GM18507 (cell line): Measurements from ENCODE around the gene U2AF2.

Source experiments
- DNase-seq: peaks from one replicate; pipeline ENCODE4 v3.0.0; 2011; ENCODE audit warnings: low read depth; ENCODE audit not compliant: insufficient read length; ENCODE audit errors: extremely low spot score
- FAIRE-seq: peaks from 2 replicates; lab custom pipeline; 2011; peaks lifted over from hg19 to GRCh38; lab: Jason Lieb, UNC

The U2AF2 gene

GRCh38 chr19:55620410-55621204, 34.2 kb upstream of the U2AF2 start:
- DNase-seq (no peak), FAIRE-seq (no peak)

- FAIRE-seq (no peak), DNase-seq (no peak)
Observed at GRCh38 chr19:55621205-55621672, 33.6 kb upstream of the U2AF2 start.

DNA sequence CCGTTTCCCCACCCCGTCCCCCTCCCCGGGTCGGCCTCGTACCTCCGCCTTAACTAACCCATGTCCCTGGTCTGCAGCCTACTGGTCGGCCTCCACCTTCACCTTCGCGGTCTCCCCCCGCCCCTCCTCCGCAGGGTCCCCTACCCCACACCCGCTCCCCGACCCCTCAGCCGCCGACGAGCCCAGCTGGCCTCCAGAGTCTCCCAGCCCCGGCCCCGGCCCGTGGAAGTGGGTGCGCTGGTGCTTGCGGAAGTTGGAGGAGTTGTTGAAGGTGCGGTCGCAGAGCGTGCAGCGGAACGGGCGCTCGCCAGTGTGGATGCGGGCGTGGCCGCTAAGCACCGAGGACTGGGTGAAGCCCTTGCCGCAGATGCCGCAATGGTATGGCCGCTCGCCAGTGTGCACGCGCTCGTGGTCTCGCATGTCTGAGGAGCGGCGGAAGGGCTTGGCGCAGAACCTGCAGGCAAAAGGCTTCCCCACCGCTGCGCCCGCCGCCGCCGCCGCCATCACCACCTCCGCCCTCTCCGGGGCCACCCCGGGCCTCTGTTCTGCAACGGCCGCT, 33.1 kb upstream of the U2AF2 start:
- DNase-seq (no peak), FAIRE-seq (no peak)

- DNase-seq (no peak), FAIRE-seq (no peak)
Observed at GRCh38 chr19:55622242-55622969, 32.4 kb upstream of the U2AF2 start.

GRCh38 chr19:55623130-55623529, 31.7 kb upstream of the U2AF2 start:
- no peak for FAIRE-seq

GRCh38 chr19:55623561-55623960, 31.3 kb upstream of the U2AF2 start:
- FAIRE-seq: no peak

More at GRCh38 chr19:55623130-55623529, 31.7 kb upstream of the U2AF2 start:
- DNase-seq: no peak

GRCh38 chr19:55624109-55625003, 30.5 kb upstream of the U2AF2 start, which contains the start of gene ZNF784:
TSS of gene ZNF784 (minus strand) at chr19:55624566. CDS start at chr19:55624561, 5 bp downstream.
- DNase-seq (no peak), FAIRE-seq (peak; percentile 89)

More at GRCh38 chr19:55623561-55623960, 31.3 kb upstream of the U2AF2 start:
- no peak for DNase-seq

DNA sequence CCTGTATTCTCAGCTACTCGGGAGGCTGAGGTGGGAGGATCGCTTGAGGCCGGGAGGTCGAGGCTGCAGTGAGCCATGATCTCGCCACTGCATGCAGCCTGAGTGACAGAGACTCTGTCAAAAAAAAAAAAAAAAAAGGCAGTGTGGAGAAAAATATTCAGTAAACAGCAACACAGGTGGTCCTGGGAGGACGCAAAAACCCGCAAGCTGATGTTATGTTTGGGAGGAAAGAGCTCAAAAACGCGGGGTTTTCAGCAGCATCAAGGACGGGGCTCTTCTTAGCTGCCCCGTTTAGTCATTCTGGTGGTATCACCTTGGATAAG, 29.9 kb upstream of the U2AF2 start:
- no peak for DNase-seq
- FAIRE-seq: no peak

DNA sequence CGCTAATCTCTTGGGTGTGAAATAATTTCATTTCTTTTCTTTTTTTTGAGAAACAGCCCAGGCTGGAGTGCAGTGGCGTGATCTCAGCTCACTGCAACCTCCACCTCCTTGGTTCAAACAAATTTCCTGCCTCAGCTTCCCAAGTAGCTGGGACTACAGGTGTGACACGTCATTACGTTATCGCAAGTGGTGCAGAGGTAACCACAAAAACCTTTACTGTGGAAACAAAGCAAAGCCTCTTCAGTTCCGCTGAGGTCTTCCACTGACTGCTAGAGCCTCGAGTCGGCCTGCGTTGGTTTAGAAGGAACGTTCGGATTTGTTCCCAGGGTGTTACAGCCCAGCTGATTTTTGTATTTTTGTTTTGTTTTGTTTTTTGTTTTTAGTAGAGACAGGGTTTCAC, 28.5 kb upstream of the U2AF2 start:
- DNase-seq (no peak), FAIRE-seq (peak; percentile 69)

DNA sequence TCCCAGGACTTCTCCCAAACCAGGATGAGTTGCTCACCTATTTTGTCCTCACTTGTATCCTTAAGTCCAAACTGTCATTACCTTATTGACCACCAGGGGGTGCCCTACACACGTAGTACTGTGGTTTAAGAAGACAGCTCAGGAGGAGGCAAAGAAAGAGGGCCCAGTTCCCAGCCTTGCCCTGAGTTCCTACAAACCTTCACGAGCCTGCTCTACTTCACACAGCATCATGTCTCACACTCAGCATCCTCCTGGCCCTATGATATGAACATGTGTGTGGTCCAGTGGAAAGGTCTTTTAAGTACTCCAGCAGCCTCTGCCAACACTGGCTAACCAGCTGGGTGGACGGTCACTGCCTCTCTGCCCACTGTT, 22.4 kb upstream of the U2AF2 start:
- FAIRE-seq (peak; percentile 84), DNase-seq (no peak)

GRCh38 chr19:55633861-55634260, 21.0 kb upstream of the U2AF2 start:
- no peak for FAIRE-seq
- DNase-seq: no peak

DNA sequence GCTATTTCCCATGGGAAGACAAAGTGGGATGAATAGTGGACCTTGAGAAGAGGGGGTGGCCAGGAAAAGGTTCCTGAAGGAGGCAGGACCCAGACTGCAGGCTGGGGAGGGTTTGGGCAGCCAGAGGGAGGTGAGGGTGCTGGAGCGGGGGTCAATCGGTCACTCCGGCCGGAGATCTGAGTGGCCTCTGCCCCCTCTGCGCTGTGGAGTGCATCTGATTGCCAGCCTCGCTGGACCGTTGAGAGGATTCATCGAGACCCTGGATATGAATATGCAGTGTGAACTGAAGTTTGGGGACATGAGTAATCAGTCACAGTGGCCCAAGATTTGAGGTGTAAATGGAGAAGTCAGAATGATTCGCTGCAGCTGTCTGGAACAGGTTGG, 19.5 kb upstream of the U2AF2 start:
- DNase-seq (no peak), FAIRE-seq (no peak)

GRCh38 chr19:55635856-55636440, 18.9 kb upstream of the U2AF2 start:
- FAIRE-seq: no peak
- no peak for DNase-seq

- FAIRE-seq (no peak), DNase-seq (no peak)
Observed at GRCh38 chr19:55636723-55637122, 18.1 kb upstream of the U2AF2 start.

GRCh38 chr19:55637534-55637933, 17.3 kb upstream of the U2AF2 start:
- FAIRE-seq: no peak
- no peak for DNase-seq

- DNase-seq (no peak), FAIRE-seq (peak; percentile 52)
Observed at GRCh38 chr19:55638864-55639359, 15.9 kb upstream of the U2AF2 start.

- FAIRE-seq (no peak), DNase-seq (no peak)
Observed at GRCh38 chr19:55640043-55640576, 14.7 kb upstream of the U2AF2 start.

DNA sequence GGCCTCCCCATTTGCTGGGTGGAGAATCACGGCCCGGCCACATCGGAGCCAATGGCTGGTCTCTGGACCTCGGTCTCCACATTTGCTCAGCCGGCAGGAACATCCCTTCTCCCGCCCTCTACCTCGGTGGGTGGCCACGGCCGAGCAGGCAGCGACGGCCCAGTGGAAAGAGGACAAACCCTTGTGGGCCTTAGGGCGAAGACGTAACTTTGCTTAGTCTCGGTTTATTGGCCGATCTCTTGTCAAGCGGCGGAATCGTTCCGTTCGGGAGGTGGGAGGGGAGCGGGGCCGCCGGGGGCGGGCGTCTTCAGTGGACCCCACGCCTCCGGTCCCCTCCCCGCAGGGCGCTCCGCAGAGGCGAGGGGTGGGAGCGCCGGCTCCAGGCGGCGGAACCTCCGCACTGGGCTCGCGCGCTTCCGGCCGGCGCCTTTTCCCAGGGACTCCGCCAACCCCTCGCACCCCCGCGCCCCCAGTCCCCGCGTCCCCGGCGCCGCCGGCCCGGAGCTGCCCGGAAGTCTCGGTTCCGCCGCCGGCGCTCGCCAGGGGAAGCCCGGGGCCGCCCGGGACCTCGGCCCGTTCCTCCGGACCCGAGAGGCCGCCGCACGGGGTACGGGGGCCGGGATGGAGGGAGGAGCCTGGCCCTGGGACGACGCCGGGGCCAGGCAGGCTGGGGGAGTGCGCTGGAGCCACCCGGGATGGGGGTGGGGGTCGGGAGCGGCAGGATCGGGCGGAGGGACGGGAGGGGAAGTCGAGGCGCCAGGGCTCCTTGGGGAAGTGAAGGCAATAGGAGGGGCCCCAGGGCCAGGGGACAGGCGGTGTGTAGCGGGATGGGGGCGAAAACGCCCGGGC, 14.0 kb upstream of the U2AF2 start, which contains the start of gene ZNF580:
Gene ZNF580, plus strand, starts transcription at position 426 of the 849 bp plus-strand sequence. CDS start 1,507 bp downstream, outside the sequence.
- DNase-seq (no peak), FAIRE-seq (peak; percentile 18)
